ENCODE data around the gene FRS2. TPM values are rescaled to one million over a fixed set of nuclear protein-coding genes. Genes with fewer than 3 reads are reported as not detected.

FRS2 gene, protein sequence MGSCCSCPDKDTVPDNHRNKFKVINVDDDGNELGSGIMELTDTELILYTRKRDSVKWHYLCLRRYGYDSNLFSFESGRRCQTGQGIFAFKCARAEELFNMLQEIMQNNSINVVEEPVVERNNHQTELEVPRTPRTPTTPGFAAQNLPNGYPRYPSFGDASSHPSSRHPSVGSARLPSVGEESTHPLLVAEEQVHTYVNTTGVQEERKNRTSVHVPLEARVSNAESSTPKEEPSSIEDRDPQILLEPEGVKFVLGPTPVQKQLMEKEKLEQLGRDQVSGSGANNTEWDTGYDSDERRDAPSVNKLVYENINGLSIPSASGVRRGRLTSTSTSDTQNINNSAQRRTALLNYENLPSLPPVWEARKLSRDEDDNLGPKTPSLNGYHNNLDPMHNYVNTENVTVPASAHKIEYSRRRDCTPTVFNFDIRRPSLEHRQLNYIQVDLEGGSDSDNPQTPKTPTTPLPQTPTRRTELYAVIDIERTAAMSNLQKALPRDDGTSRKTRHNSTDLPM
- total RNA-seq, result 29.3 and 51.8 TPM in 2 replicates

GRCh38 chr12:69470189-69471075, at the start of gene FRS2:
Gene FRS2 (plus strand): TSS chr12:69470388. CDS start chr12:69569031, 98,643 bp downstream.

DNA sequence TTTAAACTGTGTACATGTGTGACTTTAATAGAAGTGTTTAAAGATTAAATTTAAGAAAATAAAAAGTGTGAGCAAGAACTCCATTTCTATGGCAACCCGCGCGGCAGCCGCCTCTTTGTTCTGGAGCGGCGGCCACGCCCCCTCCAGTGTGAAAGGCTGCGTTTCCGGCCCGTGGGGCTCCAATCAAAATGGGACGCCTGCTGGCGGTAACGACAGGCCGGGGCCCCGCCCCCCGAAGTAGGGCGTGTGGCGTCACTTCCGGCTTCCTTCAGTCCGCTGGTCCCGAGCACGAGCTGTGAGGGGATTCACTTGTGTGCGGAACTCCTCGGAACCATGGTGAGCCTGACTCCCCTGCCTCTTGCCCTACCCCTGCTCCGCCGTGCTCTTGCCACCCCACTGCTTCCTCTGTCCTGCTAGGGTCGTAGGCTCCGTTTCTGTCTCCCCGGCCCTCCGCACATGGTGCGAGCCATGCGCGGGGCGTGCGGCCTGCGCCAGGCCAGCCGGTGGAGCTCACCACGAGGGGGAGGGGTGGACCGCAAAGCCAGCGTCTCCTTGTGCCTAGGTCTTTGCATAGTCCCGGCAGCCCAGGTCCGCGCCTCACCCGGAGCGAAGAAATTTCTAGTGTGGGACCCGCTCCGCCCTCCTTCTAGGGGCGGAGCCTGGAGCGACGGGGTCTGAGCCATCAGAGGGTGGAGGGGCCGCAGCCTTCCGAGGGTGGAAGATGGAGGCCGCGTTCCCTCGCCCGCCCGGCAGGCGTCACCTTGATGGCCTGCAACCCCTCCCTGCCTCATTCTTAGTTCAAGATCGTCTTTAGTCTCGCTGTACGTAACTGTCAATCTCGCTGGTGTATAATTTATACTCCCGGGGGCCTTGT, 115.2 kb downstream of the FRS2 start, which contains the start of gene CCT2:
Gene CCT2, plus strand, starts transcription at position 271 of the 874 bp plus-strand sequence. Its CDS starts 63 bp downstream, at position 334.

GRCh38 chr12:69610729-69611128, 140.5 kb downstream of the FRS2 start, which contains the start of gene LRRC10:
Gene LRRC10 (minus strand): TSS chr12:69610907. CDS start chr12:69610838, 69 bp downstream.

Other genes with a start within 250 kb of the FRS2 start
- 19.7 and 24.3 TPM in 2 replicates for gene CPSF6, start 230.8 kb upstream of the FRS2 start, total RNA-seq
- not detected in 2 replicates for gene LYZ, start 122.0 kb upstream of the FRS2 start, total RNA-seq
- 9.1 and 27.7 TPM in 2 replicates for gene YEATS4, start 110.6 kb upstream of the FRS2 start, total RNA-seq
- 88.0 and 110 TPM in 2 replicates for gene CCT2, start 115.1 kb downstream of the FRS2 start, total RNA-seq
- not detected in 2 replicates for gene LRRC10, start 140.5 kb downstream of the FRS2 start, total RNA-seq
- 0.09 TPM in 1 of 2 replicates, not detected in the other for gene BEST3, start 228.9 kb downstream of the FRS2 start, total RNA-seq